Measurements from ENCODE around the gene DNASE2B.

The DNASE2B gene

DNA sequence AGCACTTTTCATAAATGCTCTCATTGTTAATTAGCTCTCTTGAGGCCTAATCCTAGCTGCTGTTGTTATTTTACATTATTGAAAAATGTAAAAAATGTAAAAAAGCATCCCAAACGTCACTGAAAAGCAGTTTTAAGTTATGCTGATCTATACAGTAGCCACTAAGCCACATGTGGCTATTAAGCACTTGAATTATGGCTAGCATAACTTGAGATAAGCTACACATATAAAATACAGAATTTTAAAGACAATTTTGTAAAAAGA is 18.4 kb upstream of the DNASE2B start:
- H3K27me3 ChIP-seq (ENCODE audit: insufficient read depth, low read depth): no peaks in the 10 kb centered on the region
- TF ChIP-seq, protein P1, sequence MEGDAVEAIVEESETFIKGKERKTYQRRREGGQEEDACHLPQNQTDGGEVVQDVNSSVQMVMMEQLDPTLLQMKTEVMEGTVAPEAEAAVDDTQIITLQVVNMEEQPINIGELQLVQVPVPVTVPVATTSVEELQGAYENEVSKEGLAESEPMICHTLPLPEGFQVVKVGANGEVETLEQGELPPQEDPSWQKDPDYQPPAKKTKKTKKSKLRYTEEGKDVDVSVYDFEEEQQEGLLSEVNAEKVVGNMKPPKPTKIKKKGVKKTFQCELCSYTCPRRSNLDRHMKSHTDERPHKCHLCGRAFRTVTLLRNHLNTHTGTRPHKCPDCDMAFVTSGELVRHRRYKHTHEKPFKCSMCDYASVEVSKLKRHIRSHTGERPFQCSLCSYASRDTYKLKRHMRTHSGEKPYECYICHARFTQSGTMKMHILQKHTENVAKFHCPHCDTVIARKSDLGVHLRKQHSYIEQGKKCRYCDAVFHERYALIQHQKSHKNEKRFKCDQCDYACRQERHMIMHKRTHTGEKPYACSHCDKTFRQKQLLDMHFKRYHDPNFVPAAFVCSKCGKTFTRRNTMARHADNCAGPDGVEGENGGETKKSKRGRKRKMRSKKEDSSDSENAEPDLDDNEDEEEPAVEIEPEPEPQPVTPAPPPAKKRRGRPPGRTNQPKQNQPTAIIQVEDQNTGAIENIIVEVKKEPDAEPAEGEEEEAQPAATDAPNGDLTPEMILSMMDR (conservative IDR thresholded peaks at IDR 0.05; ENCODE audit: low read depth, low read length): no peak
- no peak overlapping the region for H3K27ac ChIP-seq
- H2AFZ ChIP-seq (ENCODE audit: low read depth): no peak overlapping the region
- H3K9ac ChIP-seq: no peak overlapping the region
- H3K4me1 ChIP-seq (ENCODE audit: low read depth, poor library complexity, severe bottlenecking): no peaks in the 10 kb centered on the region
- no peaks in the 10 kb centered on the region for H3K79me2 ChIP-seq (ENCODE audit: insufficient read depth, low read depth)
- no peaks in the 10 kb centered on the region for H3K36me3 ChIP-seq (ENCODE audit: insufficient read depth)
- no peak overlapping the region for H3K4me2 ChIP-seq
- no peaks in the 10 kb centered on the region for H4K20me1 ChIP-seq (ENCODE audit: insufficient read depth)
- H3K4me3 ChIP-seq (IDR thresholded peaks at IDR 0.05; ENCODE audit: insufficient read depth, low read depth, low read length): no peak overlapping the region

DNA sequence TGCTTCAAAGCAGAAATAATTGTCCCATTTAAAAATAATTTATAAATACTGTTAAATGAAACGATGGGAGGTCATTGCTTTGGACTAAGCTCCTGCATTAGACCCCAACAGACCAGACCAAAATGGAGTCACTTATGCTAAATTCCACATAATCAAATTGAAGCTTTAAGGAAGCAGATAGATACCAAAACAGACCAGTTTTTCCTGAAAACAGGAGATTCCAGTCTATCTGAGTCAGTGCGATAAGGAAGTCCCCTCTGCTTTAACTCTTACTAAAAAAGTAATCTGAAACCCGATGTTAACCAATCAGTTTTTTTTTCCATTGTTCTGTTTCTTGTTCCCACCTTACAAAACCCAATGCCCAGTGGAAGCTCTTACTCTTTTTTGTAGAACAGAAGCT is 16.2 kb upstream of the DNASE2B start:
- no peaks in the 10 kb centered on the region for H3K27me3 ChIP-seq (ENCODE audit: insufficient read depth, low read depth)
- H3K9ac ChIP-seq: no peak overlapping the region
- H4K20me1 ChIP-seq (ENCODE audit: insufficient read depth): no peaks in the 10 kb centered on the region
- no peaks in the 10 kb centered on the region for H3K36me3 ChIP-seq (ENCODE audit: insufficient read depth)
- H3K4me3 ChIP-seq (IDR thresholded peaks at IDR 0.05; ENCODE audit: insufficient read depth, low read depth, low read length): no peak overlapping the region
- no peak overlapping the region for H2AFZ ChIP-seq (ENCODE audit: low read depth)
- no peaks in the 10 kb centered on the region for H3K79me2 ChIP-seq (ENCODE audit: insufficient read depth, low read depth)
- TF ChIP-seq, protein P1 (conservative IDR thresholded peaks at IDR 0.05; ENCODE audit: low read depth, low read length): no peak
- H3K4me1 ChIP-seq (ENCODE audit: low read depth, poor library complexity, severe bottlenecking): no peaks in the 10 kb centered on the region
- no peak overlapping the region for H3K4me2 ChIP-seq
- no peak overlapping the region for H3K27ac ChIP-seq

DNA sequence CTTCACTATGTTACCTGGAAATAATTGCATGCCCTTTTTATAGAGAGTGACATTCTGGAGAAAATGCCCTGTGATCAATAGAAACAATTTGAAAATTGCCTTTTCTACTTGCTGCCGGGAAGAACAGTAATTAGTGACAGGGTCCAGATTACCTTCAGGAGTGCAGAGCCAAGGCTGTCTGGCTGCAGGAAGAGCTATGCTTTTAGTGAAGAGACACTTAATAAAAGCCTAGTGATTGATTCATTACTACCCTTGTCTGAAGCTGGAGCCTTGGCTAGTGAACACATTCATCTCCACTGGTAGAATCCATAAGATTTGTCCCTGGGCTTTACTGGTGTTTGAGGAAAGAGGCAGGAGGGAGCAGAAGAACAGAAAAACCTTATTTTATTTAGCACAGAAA is 12.9 kb upstream of the DNASE2B start:
- Histone ChIP-seq H2AFZ (ENCODE audit: low read depth) (no peak overlapping the region), H3K4me1 (ENCODE audit: low read depth, poor library complexity, severe bottlenecking) (no peaks in the 10 kb centered on the region), H3K36me3 (ENCODE audit: insufficient read depth) (no peaks in the 10 kb centered on the region), H3K27me3 (ENCODE audit: insufficient read depth, low read depth) (no peaks in the 10 kb centered on the region), H3K79me2 (ENCODE audit: insufficient read depth, low read depth) (no peaks in the 10 kb centered on the region), H3K9ac (no peak overlapping the region), H3K27ac (no peak overlapping the region), H3K4me2 (no peak overlapping the region), H3K4me3 (IDR thresholded peaks at IDR 0.05; ENCODE audit: insufficient read depth, low read depth, low read length) (no peak overlapping the region), H4K20me1 (ENCODE audit: insufficient read depth) (no peaks in the 10 kb centered on the region)
- TF ChIP-seq, protein P1 (conservative IDR thresholded peaks at IDR 0.05; ENCODE audit: low read depth, low read length): no peak

DNA sequence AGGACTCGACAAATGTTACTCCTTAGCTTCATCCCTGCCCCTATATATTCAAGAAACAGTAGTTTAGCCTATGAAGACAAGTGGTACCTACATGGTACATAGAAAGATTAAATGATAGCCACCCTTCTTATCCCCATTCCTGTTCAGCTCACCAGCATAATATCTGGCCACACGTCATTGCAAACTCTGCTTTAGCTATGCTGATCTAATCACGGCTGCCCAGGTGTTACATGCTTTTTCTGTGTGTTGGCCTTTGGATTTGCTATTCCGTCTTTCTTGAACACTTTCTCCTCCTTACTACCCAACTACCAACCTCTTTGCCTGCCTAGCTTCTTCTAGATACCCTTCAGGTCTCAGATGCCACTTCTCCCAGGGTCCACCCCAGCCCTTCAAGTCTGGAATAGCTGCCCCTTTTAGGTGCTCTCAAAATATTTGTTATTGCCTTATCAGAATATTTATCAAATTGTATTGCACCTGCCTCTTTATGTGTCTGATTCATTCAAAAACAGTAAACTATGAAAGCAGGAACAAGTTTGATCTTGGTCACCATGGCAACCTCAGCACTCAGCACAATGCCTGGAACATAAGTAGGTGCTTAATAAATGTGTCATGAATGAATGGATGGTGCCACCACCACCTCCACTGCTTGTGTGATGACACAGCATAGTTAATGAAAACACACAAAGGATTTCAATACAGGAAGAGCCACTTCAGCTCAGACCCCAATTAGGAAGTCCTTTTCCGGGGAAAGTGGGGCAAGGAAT is 11.4 kb upstream of the DNASE2B start:
- TF ChIP-seq, protein P1 (conservative IDR thresholded peaks at IDR 0.05; ENCODE audit: low read depth, low read length): no peak
- no peaks in the 10 kb centered on the region for H3K36me3 ChIP-seq (ENCODE audit: insufficient read depth)
- H2AFZ ChIP-seq (ENCODE audit: low read depth): no peak overlapping the region
- no peak overlapping the region for H3K27ac ChIP-seq
- H3K9ac ChIP-seq: no peak overlapping the region
- H3K27me3 ChIP-seq (ENCODE audit: insufficient read depth, low read depth): no peaks in the 10 kb centered on the region
- no peaks in the 10 kb centered on the region for H3K79me2 ChIP-seq (ENCODE audit: insufficient read depth, low read depth)
- H4K20me1 ChIP-seq (ENCODE audit: insufficient read depth): no peaks in the 10 kb centered on the region
- H3K4me3 ChIP-seq (IDR thresholded peaks at IDR 0.05; ENCODE audit: insufficient read depth, low read depth, low read length): no peak overlapping the region
- H3K4me1 ChIP-seq (ENCODE audit: low read depth, poor library complexity, severe bottlenecking): no peaks in the 10 kb centered on the region
- no peak overlapping the region for H3K4me2 ChIP-seq
